GM18499 (cell line): ENCODE data around the gene NEK2.
A peak's percentile ranks its signal among the peaks of the same experiment; 100 is the strongest.
"Not testable (repeated sequence)": the region's sequence is repeated elsewhere in the genome, so short reads cannot be mapped to it uniquely, and the experiment has no call there.

Source experiments
- ATAC-seq: cut with Tn5 transposase; IDR thresholded peaks from one replicate; pipeline ENCODE4 v1.9.1; 2021; ENCODE audit warnings: moderate number of reproducible peaks; ENCODE audit not compliant: insufficient read depth, unreplicated experiment

Gene NEK2

DNA sequence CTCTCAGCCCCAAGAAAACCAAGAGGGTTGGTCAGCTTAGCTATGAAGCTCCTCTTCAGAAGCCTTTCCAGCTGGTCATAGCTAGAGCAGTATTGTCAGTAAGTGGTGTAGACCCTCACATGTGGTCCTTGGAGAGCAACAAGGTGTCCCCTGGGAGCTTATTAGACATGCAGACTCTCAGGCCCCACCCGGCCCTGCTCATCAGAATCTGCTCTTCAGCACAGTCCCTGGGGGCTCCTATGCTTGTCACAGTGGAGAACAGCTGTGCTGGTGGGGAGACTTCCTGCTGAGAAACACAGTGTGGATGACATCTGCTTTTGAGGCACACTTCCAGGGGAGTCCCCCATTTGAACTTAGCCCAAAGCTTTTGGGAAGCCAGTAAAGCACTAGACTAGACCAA, 21.9 kb upstream of the NEK2 start:
- ATAC-seq: peak; percentile 62

DNA sequence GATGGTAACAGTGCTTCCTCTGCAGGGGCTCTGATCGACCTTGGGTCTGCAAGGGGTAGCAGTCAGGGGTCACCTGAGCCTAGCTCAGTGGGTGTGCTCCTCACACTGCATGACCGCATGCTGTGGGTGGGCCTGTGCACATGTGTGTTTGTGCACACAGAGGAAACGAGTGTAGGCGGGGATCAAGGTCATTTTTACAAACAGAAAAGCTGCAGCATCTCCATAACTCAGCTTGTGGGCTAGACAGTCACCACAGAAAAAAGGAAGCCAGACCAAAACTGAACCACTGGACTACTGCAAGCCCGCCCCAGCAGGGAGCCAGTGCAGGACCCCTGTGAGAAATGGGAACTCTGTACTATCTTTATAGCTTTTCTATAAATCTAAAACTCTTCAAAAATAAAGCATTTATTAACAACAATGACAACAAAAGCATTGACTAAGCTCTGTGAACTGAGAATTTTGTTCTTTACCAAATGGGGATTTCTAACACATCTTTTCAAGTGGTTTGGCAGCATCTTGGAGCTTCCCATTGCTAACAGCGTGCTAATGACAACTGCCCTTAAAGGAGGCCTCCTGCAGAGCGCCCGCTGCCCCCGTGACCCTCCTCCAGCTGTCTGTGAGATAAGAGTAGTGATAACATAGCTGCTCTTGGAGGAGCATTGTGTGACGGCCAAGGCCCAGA, 19.9 kb upstream of the NEK2 start:
- no peak for ATAC-seq

DNA sequence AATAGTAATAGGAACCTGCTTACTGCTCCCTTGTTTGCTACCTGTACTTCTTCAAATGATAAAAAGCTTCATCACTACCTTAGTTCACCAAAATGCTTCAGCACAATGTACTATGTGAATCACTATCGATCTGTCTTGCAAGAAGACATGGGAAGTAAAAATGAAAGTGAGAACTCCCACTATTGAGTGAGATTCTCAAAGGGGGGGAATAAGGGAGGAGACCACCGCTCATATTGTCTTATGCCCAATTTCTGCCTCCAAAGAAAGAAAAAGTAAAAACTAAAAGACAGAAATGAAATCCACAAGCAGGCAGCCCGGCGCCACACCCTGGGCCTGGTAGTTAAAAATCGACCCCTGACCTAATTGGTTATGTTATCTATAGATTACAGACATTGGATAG, 18.5 kb upstream of the NEK2 start:
- not testable (repeated sequence) for ATAC-seq

DNA sequence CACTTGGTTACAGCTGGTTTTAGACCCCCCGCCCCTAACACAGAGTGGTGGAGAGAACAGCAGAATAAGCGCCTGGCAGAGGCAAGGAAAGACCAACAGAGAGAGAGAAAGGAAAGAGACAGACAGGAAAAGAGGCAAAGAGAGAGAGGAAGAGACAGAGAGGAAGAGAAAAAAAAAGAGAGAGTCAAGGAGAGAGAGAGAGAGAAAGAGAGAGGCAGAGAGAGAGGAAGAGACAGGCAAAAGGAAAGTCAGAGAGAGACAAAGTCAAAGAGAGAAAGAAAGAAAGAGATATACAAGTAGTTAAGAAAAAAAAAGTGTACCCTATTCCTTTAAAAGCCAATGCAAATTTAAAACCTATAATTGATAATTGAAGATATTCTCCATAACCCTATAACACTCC, 13.0 kb upstream of the NEK2 start:
- no peak for ATAC-seq

DNA sequence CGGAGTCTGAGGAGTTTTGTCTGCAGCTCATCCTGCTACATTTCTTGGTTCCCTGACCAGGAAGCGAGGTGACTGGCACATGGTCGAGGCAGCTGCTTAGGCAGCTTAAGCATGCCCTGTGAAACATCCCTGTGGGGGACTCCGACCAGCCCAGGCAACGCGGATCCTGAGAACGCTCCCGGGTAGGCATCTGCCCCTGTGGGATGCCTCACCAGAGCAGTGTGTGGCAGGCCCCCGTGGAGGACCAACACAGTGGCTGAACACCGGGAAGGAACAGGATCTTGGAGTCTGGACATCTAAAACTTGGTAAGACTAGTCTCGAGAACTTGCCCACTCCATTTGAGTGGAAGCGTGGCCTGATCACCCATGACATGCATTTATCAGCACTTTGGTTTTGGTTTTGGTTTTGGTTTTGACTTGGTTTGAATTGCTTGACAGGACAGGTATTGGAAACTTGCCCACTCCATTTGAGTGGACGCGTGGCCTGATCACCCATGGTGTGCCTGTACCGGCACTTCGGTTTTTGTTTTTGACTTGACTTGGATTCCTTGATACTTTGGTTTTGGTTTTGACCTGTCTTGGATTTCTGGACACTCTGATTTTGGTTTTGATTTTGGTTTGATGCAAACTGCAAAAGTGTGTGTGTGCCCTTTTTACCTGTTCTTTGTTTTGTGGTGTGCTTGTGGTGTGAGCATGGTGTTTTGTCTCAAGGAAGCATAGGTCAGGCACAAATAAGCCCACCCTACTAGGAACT, 12.2 kb upstream of the NEK2 start:
- ATAC-seq: no peak

DNA sequence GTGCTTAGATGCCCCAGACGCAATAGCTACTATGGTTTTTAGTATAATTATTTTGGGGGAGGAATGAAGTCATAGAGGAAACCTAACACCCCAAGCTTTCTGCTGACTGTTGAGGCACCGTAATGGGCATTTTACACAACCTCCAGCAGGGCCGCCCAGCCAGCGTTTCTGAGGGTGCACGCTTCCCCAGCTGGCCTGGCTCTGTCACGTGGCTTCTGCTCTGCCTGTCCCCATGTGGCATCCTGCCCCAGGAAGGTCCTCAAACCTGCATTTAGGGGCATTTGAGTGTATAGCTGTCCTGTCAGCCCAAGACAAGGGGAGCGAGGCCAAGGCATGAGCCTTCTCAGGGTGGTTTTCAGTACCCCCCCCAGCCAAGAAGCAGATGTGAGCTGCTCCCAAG, 10.4 kb upstream of the NEK2 start:
- ATAC-seq: no peak

DNA sequence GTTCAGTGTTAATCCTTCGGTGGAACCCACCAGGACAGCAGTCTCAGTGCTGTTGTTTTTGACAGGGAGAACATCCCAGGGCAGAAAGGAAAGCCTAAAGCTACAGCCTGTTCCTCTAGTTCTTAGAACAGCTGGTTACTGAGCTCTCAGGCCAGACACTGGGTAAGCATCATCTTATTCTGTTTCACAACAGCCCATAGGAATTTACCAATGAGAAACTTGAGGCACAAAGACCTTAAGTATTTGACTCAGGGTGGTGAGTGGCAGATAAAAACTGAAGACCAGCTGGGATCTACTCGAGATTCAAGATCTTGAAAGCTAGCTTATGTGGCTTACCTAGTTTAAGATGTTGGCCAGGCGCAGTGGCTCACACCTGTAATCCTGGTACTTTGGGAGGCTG, 9.4 kb upstream of the NEK2 start:
- ATAC-seq: no peak

DNA sequence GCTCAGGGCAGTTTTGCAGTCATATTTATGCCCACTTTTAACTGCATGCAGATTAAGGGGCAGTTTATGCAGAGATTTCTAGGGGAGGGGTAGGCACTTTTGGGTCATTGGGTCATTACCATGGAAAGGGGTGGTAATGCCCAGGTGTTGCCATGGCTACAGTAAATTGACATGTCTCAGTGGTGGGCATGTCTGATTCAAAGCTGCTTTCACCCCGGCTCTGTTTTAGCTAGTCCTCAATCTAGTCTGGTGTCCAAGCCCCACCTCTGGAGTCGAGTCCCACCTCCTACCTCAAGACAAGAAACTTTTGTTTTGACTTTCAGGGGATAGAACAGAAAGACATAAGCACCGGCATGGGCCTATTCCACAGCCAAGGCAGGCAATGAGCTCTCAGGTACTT, 8.9 kb upstream of the NEK2 start:
- ATAC-seq: no peak

DNA sequence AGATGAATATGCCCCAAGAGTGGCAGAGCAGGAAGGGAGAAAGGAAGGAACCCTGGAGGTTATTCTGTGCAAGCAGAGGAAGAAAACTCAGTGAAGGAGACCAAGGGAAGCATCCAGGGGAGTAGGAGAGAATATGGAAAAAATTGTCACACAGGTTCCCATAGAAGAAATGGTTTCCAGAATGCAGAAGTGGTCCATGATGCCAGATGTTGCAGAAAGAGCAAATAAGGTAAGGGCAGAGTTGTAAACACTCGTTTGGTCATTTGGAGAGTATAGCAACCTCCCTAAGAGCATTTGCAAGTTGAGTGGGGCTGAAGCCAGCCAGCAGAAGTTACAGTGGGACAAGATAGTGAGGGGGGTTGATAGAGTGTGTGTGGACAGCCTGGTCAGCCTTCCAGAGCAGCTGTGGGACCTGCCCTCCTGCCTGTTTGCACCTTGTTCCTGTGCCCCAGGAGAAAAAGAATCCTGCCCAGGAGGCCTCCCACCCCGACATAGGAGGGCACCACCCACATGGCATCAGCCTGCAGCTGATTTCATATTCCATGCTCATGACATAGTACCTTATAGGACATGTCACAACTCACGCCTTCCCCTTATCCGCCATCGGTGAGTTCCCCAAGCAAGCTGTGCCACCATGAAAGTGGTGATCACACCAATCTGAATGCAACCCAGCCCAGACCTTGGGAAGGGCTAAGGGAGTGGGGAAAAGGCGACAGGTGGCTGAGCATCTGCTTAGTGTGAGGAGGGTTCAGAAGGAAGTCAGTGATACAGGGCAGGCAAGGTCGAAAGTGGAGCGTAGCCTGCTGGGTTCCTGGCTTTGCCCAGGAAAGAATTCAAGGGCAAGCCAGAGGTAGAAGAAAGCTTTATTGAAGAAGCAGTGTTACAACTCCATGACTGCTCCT, 8.2 kb upstream of the NEK2 start:
- no peak for ATAC-seq

DNA sequence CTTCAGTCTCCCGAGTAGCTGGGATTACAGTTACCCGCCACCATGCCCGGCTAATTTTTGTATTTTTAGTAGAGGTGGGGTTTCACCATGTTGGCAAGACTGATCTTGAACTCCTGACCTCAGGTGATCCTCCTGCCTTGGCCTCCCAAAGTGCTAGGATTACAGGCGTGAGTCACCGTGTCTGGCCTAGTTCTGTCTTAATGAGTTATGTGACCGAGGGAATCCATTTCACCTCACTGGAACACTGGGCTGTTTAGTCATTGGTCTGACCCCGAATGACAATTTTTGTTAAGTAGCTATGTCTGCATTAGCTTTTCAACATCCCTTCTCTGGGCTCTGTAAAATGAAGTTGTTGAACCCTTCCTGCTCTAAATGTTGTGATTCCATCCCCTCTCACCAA, 6.8 kb upstream of the NEK2 start:
- not testable (repeated sequence) for ATAC-seq

DNA sequence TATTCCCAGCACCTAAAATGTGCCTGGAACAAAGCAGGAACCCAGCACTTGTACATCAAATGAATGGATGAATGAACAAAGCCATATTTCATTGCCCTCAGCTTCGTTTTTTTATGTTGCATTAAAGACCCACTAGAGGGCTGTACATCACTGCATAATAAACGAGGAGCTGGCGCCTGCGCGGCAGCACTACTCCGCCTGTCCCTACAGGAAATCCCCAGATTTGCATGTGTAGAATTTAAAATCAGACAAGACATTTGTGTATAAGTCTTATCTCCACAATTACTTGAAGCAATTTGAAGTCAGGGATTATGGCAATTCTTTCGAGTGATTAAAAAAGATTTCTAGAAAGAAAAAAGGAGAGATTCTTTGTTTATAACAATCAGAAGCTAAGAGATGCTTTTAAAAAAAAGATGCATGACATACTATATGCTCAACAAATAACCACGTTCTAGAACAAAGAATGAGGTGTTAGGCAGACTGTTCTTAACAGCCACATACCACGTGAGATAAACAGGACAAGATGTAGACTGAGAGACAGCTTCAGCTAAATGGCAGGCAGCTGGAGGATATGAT, 5.4 kb upstream of the NEK2 start:
- peak; percentile 52 for ATAC-seq

DNA sequence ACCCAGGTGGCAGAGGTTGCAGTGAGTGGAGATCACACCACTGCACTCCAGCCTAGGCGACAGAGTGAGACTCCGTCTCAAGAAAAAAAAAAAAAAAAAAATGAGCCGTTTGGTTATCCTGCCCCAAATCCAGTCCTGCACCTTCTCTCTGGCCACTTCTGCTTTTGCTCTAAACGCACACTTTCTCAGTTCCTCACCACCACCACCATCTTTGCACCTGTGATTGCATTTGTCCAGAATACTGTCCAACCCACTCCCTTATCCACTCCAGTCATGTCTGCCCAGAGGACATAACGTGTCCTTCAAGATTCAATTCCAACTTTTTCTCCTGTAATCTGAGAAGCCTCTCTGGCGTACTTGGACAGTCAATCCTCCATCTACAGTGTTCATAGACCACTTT, 2.2 kb upstream of the NEK2 start:
- ATAC-seq: no peak

DNA sequence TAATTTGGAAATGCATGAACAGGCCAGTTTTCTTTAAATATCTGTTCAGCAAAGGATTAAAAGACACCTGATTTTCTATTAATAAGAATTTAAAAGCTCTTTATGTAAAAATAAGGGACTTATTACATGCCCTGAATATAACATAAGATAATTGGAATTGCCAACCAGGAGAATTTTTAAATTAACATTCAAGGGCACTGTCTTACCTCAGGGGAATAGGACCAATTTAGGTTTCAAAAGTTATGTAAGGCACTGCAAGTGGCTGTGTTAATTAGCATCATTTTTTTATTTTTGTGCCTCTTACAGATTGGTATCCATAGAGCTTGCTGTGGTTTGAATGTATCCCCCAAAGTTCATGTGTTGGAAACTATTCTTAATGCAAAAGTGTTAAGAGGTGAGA, 1.3 kb upstream of the NEK2 start:
- no peak for ATAC-seq

DNA sequence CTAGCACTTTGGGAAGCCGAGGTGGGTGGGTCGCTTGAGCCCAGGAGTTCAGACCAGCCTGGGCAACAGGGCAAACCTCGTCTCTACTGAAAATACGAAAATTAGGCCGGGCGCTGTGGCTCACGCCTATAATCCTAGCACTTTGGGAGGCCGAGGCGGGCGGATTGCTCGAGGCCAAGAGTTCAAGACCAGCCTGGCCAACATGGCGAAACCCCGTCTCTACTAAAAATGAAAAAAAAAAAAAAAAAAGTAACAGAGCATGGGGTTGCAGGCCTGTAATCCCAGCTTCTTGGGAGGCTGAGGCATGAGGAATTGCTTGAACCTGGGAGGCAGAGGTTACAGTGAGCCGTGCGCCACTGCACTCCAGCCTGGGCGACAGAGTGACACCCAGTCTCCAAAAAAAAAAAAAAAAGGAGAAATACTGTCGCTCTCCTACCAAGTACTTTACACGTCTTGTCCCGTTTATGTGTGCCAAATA, 724 bp upstream of the NEK2 start:
- no peak for ATAC-seq

DNA sequence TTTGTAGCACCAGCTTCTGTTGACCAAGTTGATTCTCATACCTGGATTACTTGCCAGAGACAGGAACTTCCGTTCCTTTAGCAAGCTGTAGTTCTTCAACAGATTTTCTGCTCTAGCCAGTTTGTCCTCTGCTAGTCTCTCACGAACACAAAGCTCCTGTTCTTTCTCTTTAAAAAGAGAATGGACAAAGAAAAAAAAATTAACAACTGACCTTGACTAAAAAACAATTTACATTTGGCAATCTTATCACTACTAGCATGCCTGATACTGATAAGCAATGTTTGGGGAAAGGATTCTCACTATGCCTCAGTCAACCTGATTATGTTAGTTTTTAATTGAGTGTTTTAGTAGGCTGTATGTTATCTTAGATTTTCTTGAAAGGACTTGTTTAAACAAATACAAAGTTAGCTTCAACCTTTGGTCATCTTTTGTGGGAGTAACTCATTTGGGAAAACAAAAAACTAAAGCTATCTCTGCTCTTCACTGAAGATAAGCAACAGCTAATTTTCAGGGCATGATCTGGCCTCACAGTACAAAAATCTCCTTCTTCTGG, 8.3 kb downstream of the NEK2 start:
- ATAC-seq: no peak

DNA sequence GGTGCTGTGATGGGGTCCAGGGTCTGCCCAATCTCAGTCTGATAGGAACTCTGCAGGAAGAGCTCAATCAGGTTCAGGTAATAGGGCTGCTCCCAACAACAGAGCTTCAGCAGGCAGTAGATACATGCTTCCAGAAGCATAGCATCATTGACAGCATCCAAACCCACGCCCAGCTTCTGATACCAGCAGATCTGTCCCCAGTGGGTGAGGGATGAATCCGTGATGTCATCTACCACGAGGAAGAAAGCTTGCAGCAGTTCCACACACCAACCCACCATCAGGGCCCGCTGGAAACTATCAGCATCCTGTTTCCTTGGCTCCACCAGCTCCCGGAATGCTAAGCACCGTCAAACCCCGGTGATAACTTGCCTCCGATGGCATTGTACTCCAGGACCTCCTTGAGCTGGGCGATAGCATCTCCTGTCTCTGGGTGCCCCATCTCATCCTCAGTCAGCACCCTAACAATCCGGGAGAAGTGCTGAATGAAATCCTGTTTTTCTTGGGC, 14.7 kb downstream of the NEK2 start:
- no peak for ATAC-seq

DNA sequence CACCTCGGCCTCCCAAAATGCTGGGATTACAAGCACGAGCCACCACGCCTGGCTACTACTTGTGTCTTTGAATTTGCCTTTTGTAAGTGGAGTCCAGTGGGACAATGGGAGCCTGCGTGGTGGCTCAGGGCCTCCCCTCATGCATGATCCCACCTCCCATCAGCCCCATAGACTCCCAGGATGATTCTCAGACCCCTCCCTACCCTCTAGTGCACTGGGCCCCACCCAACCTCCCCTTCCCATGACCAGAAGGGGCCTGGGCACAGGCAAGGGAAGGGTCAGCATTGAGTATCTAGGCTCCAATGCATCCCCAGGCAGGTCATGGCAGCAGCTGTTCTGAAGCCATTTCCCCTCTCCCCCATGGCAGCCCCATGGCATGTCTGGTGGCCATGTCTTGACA, 18.7 kb downstream of the NEK2 start:
- ATAC-seq: no peak

DNA sequence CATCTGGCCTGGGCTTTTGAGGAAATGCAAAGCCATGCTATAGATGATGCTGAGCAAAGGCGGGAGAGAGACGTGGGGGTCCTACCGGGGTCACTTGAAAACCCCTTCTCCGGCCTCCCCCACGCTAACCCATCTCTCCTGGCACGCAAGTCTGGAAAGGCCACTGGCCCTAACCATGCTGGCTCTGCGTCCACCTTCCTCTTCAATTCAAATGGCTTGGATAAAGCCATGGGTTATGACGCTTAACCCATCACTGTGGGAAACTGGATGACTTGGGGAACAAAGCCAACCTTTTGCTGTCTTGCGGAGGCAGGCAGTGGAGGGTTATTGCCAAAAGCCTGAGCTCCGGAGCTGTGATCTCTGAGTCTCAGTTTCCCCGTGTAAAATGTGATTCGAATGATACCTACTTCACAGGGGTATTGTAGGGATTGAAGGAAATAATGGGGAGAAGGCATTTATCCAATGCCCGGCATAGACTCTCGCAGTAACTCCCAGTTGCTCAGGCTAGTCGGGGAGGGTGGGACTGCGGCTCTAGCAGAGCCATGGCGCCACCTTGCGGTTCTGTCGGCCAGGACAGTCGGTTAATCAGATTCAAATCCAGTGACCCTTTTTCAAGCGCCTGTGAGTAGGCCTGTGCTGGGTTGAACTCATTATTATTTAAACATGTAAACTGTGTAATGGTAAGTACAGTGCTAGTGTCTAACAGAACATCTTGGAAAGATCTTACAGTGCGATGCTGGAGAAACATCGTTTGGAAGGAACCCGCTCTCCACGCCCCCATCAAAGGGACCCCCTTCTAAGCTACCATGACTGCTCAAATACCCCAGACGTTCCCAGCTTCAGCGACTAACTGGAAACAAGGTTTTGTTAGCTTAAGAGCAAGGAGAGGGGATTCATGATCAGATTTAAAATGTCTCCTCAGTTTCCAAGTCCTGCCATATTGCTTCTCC, 20.3 kb downstream of the NEK2 start:
- ATAC-seq: no peak

DNA sequence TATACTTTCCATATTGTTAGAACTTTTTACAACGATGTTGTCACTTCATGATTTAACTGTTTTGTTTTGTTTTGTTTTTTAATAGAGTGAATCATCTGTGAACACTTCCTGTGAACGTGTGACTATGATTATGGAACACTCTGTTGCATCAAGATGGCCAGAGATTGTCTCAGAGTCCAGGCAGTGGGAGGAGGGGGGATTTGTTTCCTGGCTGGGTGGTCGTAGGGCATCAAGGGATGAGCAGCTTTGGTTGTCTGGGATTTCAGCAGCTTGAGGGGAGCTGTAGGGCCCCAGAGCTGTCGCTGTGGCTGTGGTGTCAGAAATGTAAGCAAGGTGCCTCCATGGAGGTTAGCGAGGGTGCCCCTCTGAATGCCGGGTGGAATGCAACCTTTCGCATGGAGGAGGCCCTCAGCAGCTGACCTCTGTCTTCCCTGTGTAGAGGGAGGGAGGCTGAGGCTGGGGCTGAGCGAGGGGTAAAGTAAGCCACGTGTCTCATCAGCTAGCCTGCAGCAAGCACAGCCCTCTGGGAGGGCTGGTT, 21.4 kb downstream of the NEK2 start:
- no peak for ATAC-seq
